Fibroblast of lung (primary cell): ENCODE results near the gene TIPRL. TPM values are rescaled to one million over a fixed set of nuclear protein-coding genes. Genes with fewer than 3 reads are reported as not detected.

Experiments used
- DNase-seq, 2 donors: peaks; one replicate each; pipeline versions ENCODE4 v3.0.0 to v3.0.0-alpha.2; 2010; ENCODE audit warnings: low read depth in 2 of 2
- H2AFZ ChIP-seq: 2 replicates; pipeline ENCODE4 v1.5.1; 2012; ENCODE audit warnings: low read length, control low read depth, inconsistent platforms
- H3K27ac ChIP-seq: 2 replicates; pipeline ENCODE4 v1.5.1; 2011; ENCODE audit warnings: low read length, control low read depth; ENCODE audit not compliant: insufficient read depth
- H3K27me3 ChIP-seq: 2 replicates; pipeline ENCODE4 v1.5.1; 2011; ENCODE audit warnings: mild to moderate bottlenecking, low read length; ENCODE audit not compliant: control insufficient read depth, insufficient read depth
- H3K36me3 ChIP-seq: 2 replicates; pipeline ENCODE4 v1.5.1; 2011; ENCODE audit warnings: low read length; ENCODE audit not compliant: control insufficient read depth, insufficient read depth
- H3K4me1 ChIP-seq: 2 replicates; pipeline ENCODE4 v1.5.1; 2011; ENCODE audit warnings: low read length; ENCODE audit not compliant: control insufficient read depth, insufficient read depth; ENCODE audit errors: extremely low read depth
- H3K4me2 ChIP-seq: 2 replicates; pipeline ENCODE4 v1.5.1; 2011; ENCODE audit warnings: low read length, control low read depth; ENCODE audit not compliant: insufficient read depth; ENCODE audit errors: extremely low read depth
- H3K4me3 ChIP-seq, 4 experiments: fragments of 200-600 bp in 1 of 4; sonication (generic) in 1 of 4; replicated peaks in 1 of 4; 2 replicates each; pipeline ENCODE4 v1.5.1; 2011 to 2016; ENCODE audit warnings: low read length in 4 of 4, low read depth in 3 of 4, mild to moderate bottlenecking in 3 of 4, control low read depth in 2 of 4, inconsistent platforms in 1 of 4, mixed read lengths in 1 of 4; ENCODE audit not compliant: insufficient read depth in 1 of 4; ENCODE audit errors: control extremely low read depth in 1 of 4
- H3K79me2 ChIP-seq: 2 replicates; pipeline ENCODE4 v1.5.1; 2012; ENCODE audit warnings: mild to moderate bottlenecking, low read length, inconsistent platforms; ENCODE audit not compliant: control insufficient read depth, insufficient read depth
- H3K9ac ChIP-seq: 2 replicates; pipeline ENCODE4 v1.5.1; 2011; ENCODE audit warnings: mild to moderate bottlenecking, low read length, control low read depth; ENCODE audit not compliant: insufficient read depth
- H3K9me3 ChIP-seq: 2 replicates; pipeline ENCODE4 v1.5.1; 2012; ENCODE audit warnings: low read depth, low read length; ENCODE audit not compliant: control insufficient read depth, insufficient read depth
- H4K20me1 ChIP-seq: 2 replicates; pipeline ENCODE4 v1.5.1; 2011; ENCODE audit warnings: low read length; ENCODE audit not compliant: control insufficient read depth, insufficient read depth; ENCODE audit errors: extremely low read depth
- CTCF ChIP-seq, 2 donors: IDR thresholded peaks in 1 of 2; conservative IDR thresholded peaks in 1 of 2; 1 replicate in 1 of 2; 2 replicates in 1 of 2; pipeline ENCODE4 v1.5.1; 2011 to 2012; ENCODE audit warnings: low read length in 2 of 2, control low read depth in 1 of 2, inconsistent platforms in 1 of 2, low read depth in 1 of 2, mild to moderate bottlenecking in 1 of 2
- EZH2 ChIP-seq: IDR thresholded peaks from 2 replicates; pipeline ENCODE4 v1.5.1; 2012; ENCODE audit warnings: low read length, control low read depth, mild to moderate bottlenecking; ENCODE audit errors: missing control alignments
- polyA plus RNA-seq, 2 donors: library from polyadenylated mRNA; depleted of rRNA in 1 of 2; stranded (reverse) in 1 of 2; unstranded in 1 of 2; fragments of >200 nt; gene quantifications; 2 replicates each; pipeline ENCODE4 v1.2.1, GENCODE V29; 2011 to 2012; ENCODE audit warnings: missing spikeins in 1 of 2
- total RNA-seq: library from RNA; depleted of rRNA; stranded (reverse); fragments of >200 nt; gene quantifications from 2 replicates; pipeline ENCODE4 v1.2.1, GENCODE V29; 2014

TIPRL gene
- total and polyA plus RNA-seq, 2 donors (not counting 1 experiment from before 2014, with no cell fraction given), result 34.7 to 40.9 TPM

- Histone ChIP-seq H3K9ac (no peak overlapping the region), H4K20me1 (no peaks in the 10 kb centered on the region), H3K27me3 (no peaks in the 10 kb centered on the region), H3K9me3 (no peaks in the 10 kb centered on the region), H3K4me2 (no peak overlapping the region), H2AFZ (no peak overlapping the region), H3K79me2 (no peaks in the 10 kb centered on the region), H3K27ac (no peak overlapping the region), H3K4me1 (no peaks in the 10 kb centered on the region), H3K4me3 (no peak overlapping the region), H3K36me3 (no peaks in the 10 kb centered on the region)
- DNase-seq, result no peak
- TF ChIP-seq EZH2, result no peak
These were observed 18.8 kb upstream of the TIPRL start for GRCh38 chr1:168159979-168160378.

- Histone ChIP-seq H3K36me3 (no peaks in the 10 kb centered on the region), H4K20me1 (no peaks in the 10 kb centered on the region), H3K9me3 (no peaks in the 10 kb centered on the region), H3K9ac (no peak overlapping the region), H3K79me2 (no peaks in the 10 kb centered on the region), H2AFZ (no peak overlapping the region), H3K27ac (no peak overlapping the region), H3K4me1 (no peaks in the 10 kb centered on the region), H3K4me3 (no peak overlapping the region), H3K4me2 (no peak overlapping the region), H3K27me3 (no peaks in the 10 kb centered on the region)
- DNase-seq, result no peak
- no peak for TF ChIP-seq CTCF (conservative IDR thresholded peaks at IDR 0.05 in 1 of 2, IDR thresholded peaks at IDR 0.05 in 1 of 2; ENCODE audit: low read depth in 1 of 2, low read length in 2 of 2)
These were observed 17.3 kb upstream of the TIPRL start for GRCh38 chr1:168161459-168161858.

- no peak overlapping the region for H3K9ac ChIP-seq
- no peaks in the 10 kb centered on the region for H3K79me2 ChIP-seq
- TF ChIP-seq EZH2 (no peak), CTCF (conservative IDR thresholded peaks at IDR 0.05 in 1 of 2, IDR thresholded peaks at IDR 0.05 in 1 of 2; ENCODE audit: low read depth in 1 of 2, low read length in 2 of 2) (no peak)
- no peaks in the 10 kb centered on the region for H3K9me3 ChIP-seq
- no peaks in the 10 kb centered on the region for H3K27me3 ChIP-seq
- no peaks in the 10 kb centered on the region for H3K4me1 ChIP-seq
- no peak overlapping the region for H3K4me3 ChIP-seq
- no peaks in the 10 kb centered on the region for H4K20me1 ChIP-seq
- H3K36me3 ChIP-seq, result no peaks in the 10 kb centered on the region
- no peak for DNase-seq
- H3K27ac ChIP-seq, result no peak overlapping the region
- no peak overlapping the region for H3K4me2 ChIP-seq
- no peak overlapping the region for H2AFZ ChIP-seq
These were observed 15.1 kb upstream of the TIPRL start for GRCh38 chr1:168163670-168164069.

- Histone ChIP-seq H3K9me3 (no peaks in the 10 kb centered on the region), H3K4me3 (no peak overlapping the region), H3K4me1 (no peaks in the 10 kb centered on the region), H2AFZ (no peak overlapping the region), H3K4me2 (no peak overlapping the region), H3K79me2 (no peaks in the 10 kb centered on the region), H3K36me3 (no peaks in the 10 kb centered on the region), H3K9ac (no peak overlapping the region), H3K27ac (no peak overlapping the region), H4K20me1 (no peaks in the 10 kb centered on the region), H3K27me3 (no peaks in the 10 kb centered on the region)
- no peak for DNase-seq
- TF ChIP-seq CTCF (conservative IDR thresholded peaks at IDR 0.05 in 1 of 2, IDR thresholded peaks at IDR 0.05 in 1 of 2; ENCODE audit: low read depth in 1 of 2, low read length in 2 of 2) (no peak), EZH2 (no peak)
These were observed 14.0 kb upstream of the TIPRL start for GRCh38 chr1:168164771-168165170.
